Stimulated activated naive CD4-positive, alpha-beta T cell (primary cell): Measurements from ENCODE around the gene DUSP9.
"Not testable (repeated sequence)": the region's sequence is repeated elsewhere in the genome, so short reads cannot be mapped to it uniquely, and the experiment has no call there.

Experiments used
- DNase-seq, 6 experiments: peaks; one replicate each; lab custom pipeline; 2025; lab: John Stamatoyannopoulos, UW

Gene DUSP9

DNA sequence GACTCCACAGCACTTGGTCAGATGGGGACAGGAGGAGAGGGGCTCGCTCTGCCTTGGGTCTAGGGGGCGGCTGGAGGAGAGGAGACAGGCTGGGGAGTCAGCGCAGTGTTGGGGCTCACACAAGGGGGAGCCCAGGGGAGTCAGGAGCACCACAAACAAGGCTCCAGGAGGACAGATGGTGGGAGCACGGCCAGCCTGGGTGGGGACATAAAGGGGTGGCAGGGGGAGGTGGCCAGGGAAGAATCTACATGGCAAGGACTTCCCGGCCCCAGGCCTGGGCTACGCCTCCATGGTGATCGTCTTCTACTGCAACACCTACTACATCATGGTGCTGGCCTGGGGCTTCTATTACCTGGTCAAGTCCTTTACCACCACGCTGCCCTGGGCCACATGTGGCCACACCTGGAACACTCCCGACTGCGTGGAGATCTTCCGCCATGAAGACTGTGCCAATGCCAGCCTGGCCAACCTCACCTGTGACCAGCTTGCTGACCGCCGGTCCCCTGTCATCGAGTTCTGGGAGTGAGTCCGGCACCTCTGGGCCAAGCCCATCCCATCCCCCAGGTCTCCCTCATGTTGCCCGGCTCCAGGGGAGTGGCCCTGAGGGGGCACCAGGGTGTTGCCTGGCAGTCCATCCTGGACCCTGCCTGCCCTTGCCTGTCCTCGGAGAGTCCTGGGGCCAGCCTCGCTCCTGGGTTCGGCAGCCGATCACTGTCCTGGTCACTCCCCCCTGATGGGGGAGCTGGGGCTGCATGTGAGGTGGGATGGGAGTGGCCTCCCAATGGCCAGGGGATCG lies 44.2 kb downstream of the DUSP9 start:
- DNase-seq = not testable (repeated sequence)

DNA sequence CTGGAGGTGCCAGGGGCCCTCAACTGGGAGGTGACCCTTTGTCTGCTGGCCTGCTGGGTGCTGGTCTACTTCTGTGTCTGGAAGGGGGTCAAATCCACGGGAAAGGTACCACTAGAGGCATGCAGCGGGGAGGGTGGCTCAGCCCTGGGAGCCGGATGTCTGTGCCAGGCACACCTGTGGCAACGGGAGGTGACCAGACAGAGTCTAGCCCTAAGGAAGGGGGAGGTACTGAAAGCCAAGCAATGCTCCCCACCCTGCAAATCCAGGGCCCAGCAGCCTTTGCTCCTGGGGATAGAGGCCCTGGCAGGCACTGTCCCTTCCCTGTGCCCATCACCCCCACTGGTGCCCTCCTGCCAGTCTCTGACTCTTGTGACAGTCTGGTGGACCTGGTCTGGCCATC lies 45.0 kb downstream of the DUSP9 start:
- no peak for DNase-seq

DNA sequence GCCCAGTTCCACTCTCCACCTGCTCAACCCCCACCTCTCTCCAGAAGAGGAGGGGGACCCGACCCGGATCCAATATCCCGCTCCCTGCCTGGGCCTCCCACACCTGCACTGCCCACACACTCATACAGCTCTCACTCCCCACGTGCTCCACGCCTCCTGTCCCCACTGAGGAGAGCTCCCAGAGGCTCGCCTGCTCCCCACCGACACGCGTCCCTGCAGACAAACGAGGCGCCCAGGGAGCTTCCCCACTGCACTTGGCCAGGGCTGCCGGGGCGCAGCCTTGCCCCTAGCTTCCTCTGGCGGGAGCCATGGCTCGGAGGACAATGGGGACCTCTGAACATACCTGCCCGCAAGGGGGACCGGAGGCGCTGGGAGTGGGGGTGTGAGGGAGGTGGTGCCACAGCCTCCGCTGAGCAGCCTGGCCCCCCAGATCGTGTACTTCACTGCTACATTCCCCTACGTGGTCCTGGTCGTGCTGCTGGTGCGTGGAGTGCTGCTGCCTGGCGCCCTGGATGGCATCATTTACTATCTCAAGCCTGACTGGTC lies 45.7 kb downstream of the DUSP9 start:
- no peak for DNase-seq

DNA sequence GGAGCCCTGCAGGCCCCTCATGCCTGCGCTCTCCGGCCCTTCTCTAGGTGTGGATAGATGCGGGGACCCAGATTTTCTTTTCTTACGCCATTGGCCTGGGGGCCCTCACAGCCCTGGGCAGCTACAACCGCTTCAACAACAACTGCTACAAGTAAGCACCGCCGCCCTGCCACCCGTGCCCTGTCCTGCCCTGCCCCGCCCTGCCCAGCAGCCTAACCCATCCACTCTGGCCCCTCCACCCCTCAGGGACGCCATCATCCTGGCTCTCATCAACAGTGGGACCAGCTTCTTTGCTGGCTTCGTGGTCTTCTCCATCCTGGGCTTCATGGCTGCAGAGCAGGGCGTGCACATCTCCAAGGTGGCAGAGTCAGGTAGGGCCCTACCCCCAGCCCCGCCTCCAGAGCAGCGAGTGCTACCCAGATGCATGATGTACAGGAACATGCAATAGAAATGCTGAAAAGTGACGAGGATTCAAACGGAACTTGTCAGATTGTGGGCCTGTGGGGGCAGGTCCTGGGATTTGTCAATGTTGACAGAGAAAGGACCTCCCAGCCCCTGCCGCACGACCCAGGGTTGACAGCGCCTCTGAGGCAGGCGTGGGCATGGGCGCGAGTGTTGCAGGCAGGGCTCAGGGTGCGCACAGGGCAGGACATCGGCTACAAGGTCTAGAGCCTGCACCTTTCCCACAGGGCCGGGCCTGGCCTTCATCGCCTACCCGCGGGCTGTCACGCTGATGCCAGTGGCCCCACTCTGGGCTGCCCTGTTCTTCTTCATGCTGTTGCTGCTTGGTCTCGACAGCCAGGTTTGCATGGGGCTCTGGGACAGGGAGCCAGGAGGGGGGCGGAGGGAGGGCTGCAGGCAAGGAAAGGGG lies 46.4 kb downstream of the DUSP9 start:
- DNase-seq = no peak

DNA sequence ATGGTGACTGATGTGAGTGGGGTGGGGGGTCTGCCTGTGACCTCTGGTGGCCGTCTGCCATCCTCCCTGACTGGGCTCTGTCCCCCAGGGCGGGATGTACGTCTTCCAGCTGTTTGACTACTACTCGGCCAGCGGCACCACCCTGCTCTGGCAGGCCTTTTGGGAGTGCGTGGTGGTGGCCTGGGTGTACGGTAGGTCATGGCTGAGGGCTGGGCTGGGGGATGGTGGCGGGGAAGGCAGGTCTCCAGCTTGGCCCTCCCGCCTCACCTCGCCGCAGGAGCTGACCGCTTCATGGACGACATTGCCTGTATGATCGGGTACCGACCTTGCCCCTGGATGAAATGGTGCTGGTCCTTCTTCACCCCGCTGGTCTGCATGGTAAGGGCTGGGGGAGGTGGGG lies 47.3 kb downstream of the DUSP9 start:
- not testable (repeated sequence) for DNase-seq

DNA sequence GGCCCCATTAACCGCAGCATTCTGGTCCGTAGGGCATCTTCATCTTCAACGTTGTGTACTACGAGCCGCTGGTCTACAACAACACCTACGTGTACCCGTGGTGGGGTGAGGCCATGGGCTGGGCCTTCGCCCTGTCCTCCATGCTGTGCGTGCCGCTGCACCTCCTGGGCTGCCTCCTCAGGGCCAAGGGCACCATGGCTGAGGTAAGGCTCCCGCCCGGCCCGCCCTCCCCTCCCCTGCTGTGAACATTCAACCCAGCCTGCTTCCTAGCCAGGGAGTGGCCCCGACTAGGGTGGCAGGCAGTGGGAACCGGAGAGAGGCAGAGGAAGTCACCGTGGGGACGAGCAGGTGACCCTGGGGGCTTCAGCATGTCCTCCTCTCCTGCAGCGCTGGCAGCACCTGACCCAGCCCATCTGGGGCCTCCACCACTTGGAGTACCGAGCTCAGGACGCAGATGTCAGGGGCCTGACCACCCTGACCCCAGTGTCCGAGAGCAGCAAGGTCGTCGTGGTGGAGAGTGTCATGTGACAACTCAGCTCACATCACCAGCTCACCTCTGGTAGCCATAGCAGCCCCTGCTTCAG lies 47.8 kb downstream of the DUSP9 start:
- no peak for DNase-seq

DNA sequence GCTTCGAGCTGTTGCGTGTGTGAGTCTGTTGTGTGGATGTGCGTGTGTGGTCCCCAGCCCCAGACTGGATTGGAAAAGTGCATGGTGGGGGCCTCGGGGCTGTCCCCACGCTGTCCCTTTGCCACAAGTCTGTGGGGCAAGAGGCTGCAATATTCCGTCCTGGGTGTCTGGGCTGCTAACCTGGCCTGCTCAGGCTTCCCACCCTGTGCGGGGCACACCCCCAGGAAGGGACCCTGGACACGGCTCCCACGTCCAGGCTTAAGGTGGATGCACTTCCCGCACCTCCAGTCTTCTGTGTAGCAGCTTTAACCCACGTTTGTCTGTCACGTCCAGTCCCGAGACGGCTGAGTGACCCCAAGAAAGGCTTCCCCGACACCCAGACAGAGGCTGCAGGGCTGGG lies 49.1 kb downstream of the DUSP9 start:
- no peak for DNase-seq

DNA sequence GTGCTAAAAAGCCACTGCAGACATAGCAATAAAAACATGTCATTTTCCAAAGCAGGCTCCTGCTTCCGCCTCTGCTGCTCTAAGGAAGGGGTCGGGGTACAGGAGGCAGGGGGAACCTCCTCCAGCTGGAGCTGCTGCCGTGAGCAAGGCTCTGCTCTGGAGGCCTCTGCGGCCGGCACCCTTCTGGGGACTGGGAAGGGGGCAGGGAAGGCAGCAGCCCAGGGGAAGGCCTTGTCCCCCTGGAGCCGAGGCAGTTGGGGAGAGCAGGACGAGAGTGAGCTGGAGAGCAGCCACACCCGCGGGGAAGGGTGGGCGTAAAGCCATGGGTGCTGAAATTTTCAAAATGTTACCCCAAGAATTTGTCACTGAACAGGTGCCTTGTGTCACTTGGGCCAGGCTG lies 49.5 kb downstream of the DUSP9 start:
- DNase-seq = not testable (repeated sequence)

DNA sequence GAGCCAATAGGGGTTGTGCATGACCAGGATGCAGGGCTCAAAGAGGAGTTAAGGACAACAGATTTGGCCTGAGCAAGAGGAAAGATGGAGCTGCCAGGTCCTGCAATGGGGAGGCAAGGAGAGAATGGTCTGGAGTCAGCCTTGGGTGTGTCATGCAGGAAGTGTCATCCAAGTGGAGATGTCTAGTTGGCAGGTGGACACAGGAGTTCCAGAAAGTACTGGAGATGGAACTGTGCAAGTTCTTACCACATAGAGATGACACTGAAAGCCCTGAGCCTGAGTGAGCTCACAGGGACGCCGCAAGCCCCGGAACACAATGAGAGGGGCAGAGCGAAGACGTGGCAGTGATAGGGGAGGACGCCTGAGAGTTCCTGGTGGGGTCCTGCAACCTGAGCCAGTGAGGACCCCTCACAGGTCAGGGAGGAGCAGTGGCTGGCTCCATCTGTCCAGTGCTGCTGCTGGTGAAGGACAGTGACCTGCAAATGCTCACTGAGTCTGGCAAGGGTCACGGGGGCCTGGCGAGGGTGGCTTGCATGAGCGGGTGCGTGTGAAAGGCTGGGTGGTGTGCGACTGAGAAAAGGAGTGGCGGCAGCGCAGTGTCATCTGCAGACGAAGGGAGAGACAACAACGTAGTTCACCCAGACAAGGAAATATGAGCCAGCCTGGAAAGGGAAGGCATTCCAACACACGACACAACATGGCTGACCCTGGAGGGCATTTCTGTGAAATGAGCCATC lies 50.2 kb downstream of the DUSP9 start:
- DNase-seq = not testable (repeated sequence)

DNA sequence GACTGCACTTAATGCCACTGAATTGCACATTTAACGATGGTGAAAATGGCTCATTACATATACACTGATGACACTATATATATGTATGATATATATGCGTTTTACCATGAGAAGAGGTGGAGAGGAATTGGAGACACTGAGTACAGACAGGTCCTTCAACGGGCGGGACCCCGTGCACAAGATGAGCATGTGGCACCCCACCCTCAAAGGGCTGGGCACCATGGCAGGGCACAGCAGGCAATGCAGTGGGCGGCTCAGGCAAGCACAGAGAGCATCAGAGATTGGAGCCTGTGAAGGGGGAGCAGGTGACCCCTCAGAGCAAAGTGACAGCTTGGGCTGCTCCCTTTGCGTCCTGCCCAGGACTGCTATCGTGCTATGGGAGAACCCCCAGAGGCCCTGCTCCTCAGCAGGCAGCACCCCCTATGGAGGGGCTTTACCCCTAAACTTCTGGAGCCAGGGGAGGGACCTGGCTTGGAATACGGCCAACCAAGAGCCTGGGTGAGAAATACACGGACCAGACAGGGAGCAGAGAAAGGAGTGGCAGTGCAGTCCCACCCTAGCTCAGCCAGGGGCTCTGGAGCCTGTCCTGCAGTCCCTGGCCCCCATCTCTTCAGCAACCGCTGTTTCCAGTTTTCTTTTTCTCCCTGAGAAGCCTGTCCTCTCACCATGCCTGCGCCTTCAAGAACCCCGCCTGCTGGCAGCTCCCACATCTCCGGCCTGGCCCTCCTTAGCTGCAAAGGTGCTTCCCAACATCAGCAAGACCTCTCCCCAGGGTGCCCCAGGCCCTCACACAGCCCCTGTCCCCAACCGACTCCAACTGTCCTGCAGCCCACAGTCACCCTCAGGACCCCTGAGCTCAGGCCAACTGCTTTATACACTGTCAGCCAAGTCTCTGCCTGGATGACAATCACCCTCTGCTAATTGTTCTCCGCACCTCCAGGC lies 51.2 kb downstream of the DUSP9 start:
- no peak for DNase-seq

DNA sequence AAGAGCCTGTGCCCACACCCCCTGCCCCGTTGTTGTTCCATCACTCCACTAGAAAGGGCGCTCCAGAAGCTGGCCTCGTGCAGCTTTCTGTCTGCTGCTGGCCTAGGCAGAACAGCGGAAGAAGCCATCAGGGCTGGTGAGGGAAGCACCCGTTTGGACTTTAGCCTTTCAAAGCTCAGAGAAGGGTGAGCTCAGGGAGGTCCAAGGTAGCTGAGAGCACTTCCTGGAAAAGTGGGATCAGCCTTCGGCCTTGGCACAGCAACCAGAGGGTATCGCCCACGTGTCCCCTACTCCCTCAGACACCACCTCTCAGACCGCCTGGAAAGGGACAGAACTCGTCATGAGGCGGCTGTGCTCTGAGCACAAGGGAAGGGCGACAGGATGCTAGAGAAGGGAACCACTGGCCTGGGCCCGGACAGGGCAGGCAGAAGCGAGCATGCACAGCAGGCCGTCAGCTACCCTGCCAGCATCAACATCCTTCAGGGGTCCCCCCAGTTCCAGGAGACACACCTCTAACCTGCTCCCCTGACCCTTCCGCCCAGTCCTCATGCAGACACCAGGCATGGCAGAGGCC lies 52.3 kb downstream of the DUSP9 start:
- DNase-seq = not testable (repeated sequence)

DNA sequence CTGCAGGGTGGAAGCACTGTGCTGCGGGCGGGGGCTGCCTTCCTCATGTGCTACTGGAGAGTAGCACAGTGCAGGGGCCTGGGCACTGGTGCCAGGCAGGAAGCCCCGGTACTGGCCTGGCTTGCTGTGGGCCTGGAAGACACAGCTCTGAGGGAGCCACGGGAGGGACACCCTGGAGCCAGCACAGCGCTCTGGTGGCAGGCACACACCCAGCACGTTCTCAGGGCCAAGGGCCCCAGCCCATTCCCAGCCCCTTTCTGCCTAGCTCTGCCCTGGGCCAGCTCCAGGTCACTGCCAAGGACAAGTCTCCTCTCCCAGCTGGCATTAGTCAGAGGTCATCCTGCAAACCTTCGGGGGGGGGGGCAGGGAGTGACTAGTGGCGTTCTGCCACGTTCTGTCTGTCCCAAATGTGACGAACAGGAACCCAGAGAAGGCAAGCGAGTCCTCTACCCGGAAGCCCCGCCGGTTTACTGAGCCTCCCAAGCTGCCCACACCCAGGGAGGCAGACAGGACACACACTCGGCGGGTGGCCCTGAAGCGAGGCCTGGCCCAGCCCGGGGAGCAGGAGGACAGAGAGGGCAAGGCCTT lies 52.9 kb downstream of the DUSP9 start:
- DNase-seq = not testable (repeated sequence)

DNA sequence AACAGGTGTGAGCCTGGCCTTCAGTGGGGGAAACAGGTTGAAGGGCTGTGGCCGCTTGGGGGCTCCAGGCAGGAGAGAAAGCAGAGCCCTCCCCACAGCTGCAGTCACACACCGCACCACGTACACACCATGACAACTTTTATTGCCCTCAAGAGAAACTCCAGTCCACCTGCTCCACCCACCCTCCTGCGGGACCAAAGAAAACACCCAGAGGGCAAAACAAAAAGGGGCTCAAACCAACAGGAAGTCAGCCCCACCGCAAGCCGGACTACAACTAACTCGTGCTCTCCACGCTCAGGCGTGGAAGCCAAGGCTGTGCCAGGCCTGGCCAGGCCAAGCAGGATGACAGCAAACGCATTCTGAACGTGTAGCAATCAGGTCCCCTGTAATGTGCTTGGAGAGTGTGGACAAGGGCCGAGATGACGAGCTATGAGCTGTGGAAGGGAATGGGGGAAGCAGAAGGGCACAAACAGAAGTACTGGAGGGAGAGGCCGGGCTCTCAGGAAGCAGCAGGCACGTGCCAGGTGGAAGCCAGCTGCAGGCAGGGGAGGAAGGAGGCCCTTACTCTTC lies 53.5 kb downstream of the DUSP9 start:
- no peak for DNase-seq
